Breast epithelium (tissue), 3 donors: Measurements from ENCODE around the gene MARCKSL1.

Experiments
- POLR2A ChIP-seq: fragments of 450-650 bp; IDR thresholded peaks from one replicate; pipeline ENCODE4 v1.6.1; 2016; ENCODE audit warnings: antibody characterized with exemption, mild to moderate bottlenecking, moderate library complexity
- TF ChIP-seq, protein P1 (sequence below), 3 donors: fragments of 450-650 bp; IDR thresholded peaks; one replicate each; pipeline ENCODE4 v1.5.1; 2016 to 2017; ENCODE audit warnings: antibody characterized with exemption in 3 of 3, mild to moderate bottlenecking in 3 of 3, moderate library complexity in 3 of 3

GRCh38 chr1:32338637-32339145, 2.7 kb upstream of the MARCKSL1 start:
- TF ChIP-seq, protein P1, sequence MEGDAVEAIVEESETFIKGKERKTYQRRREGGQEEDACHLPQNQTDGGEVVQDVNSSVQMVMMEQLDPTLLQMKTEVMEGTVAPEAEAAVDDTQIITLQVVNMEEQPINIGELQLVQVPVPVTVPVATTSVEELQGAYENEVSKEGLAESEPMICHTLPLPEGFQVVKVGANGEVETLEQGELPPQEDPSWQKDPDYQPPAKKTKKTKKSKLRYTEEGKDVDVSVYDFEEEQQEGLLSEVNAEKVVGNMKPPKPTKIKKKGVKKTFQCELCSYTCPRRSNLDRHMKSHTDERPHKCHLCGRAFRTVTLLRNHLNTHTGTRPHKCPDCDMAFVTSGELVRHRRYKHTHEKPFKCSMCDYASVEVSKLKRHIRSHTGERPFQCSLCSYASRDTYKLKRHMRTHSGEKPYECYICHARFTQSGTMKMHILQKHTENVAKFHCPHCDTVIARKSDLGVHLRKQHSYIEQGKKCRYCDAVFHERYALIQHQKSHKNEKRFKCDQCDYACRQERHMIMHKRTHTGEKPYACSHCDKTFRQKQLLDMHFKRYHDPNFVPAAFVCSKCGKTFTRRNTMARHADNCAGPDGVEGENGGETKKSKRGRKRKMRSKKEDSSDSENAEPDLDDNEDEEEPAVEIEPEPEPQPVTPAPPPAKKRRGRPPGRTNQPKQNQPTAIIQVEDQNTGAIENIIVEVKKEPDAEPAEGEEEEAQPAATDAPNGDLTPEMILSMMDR (IDR thresholded peaks at IDR 0.05) = no peak
- TF ChIP-seq POLR2A = no peak
